ENCODE data around the gene DDAH1. TPM values are rescaled to one million over a fixed set of nuclear protein-coding genes. Genes with fewer than 3 reads are reported as not detected.

Gene DDAH1
- total and polyA plus RNA-seq, 4 donors, result 25.8 to 42.7 (median 31.7) TPM

GRCh38 chr1:85295654-85296053, 169.3 kb downstream of the DDAH1 start:
- TF ChIP-seq NR2F2 (IDR thresholded peaks at IDR 0.05), result no peak
- TF ChIP-seq ZBTB33 (IDR thresholded peaks at IDR 0.05), result no peak
- no peak for TF ChIP-seq TAF1 (conservative IDR thresholded peaks at IDR 0.05)
- TF ChIP-seq FOXA2 (IDR thresholded peaks at IDR 0.05), result no peak
- TF ChIP-seq FOXA1 (IDR thresholded peaks at IDR 0.05), result no peak
- no peak for TF ChIP-seq SP1 (IDR thresholded peaks at IDR 0.05)
- Histone ChIP-seq H3K9me3 (ENCODE audit: control insufficient read depth in 4 of 4, low read length in 3 of 4) (no peaks in the 10 kb centered on the region), H3K4me3 (ENCODE audit: low read depth in 1 of 3, low read length in 3 of 3) (no peak overlapping the region), H3K4me1 (ENCODE audit: control insufficient read depth in 4 of 4, insufficient read depth in 4 of 4, low read length in 3 of 4) (no peaks in the 10 kb centered on the region), H3K36me3 (ENCODE audit: control insufficient read depth in 4 of 4, insufficient read depth in 3 of 4, low read depth in 1 of 4, low read length in 3 of 4) (no peaks in the 10 kb centered on the region), H3K27me3 (ENCODE audit: control insufficient read depth in 4 of 4, insufficient read depth in 4 of 4, low read length in 3 of 4) (no peaks in the 10 kb centered on the region), H3K27ac (ENCODE audit: low read depth in 1 of 2, low read length in 2 of 2) (no peak overlapping the region), H3K9ac (ENCODE audit: low read depth in 1 of 2, low read length in 2 of 2) (no peak overlapping the region)
- 83% methylated on average over 4 of the region's 4 CpGs for WGBS
- no peak for DNase-seq (ENCODE audit: low spot score)

GRCh38 chr1:85295006-85295431, 169.9 kb downstream of the DDAH1 start:
- Histone ChIP-seq H3K36me3 (ENCODE audit: control insufficient read depth in 4 of 4, insufficient read depth in 3 of 4, low read depth in 1 of 4, low read length in 3 of 4) (no peaks in the 10 kb centered on the region), H3K27ac (ENCODE audit: low read depth in 1 of 2, low read length in 2 of 2) (no peak overlapping the region), H3K4me1 (ENCODE audit: control insufficient read depth in 4 of 4, insufficient read depth in 4 of 4, low read length in 3 of 4) (no peaks in the 10 kb centered on the region), H3K4me3 (ENCODE audit: low read depth in 1 of 3, low read length in 3 of 3) (no peak overlapping the region), H3K27me3 (ENCODE audit: control insufficient read depth in 4 of 4, insufficient read depth in 4 of 4, low read length in 3 of 4) (no peaks in the 10 kb centered on the region), H3K9me3 (ENCODE audit: control insufficient read depth in 4 of 4, low read length in 3 of 4) (no peaks in the 10 kb centered on the region), H3K9ac (ENCODE audit: low read depth in 1 of 2, low read length in 2 of 2) (no peak overlapping the region)
- DNase-seq (ENCODE audit: low spot score), result no peak
- WGBS, result 64% methylated on average over 3 of the region's 3 CpGs
- TF ChIP-seq NR2F2 (IDR thresholded peaks at IDR 0.05) (peak; percentile 56), YY1 (IDR thresholded peaks at IDR 0.05) (no peak)

GRCh38 chr1:85290826-85291225, 174.1 kb downstream of the DDAH1 start:
- WGBS, result over 99% methylated on average over 2 of the region's 2 CpGs
- TF ChIP-seq EGR1 (IDR thresholded peaks at IDR 0.05; ENCODE audit: low read depth in 2 of 2) (no peak), FOXA1 (IDR thresholded peaks at IDR 0.05) (no peak), RXRA (IDR thresholded peaks at IDR 0.05) (no peak), CTCF (IDR thresholded peaks at IDR 0.05; ENCODE audit: low read depth, low read length, missing input control) (no peak), TAF1 (conservative IDR thresholded peaks at IDR 0.05) (no peak), HNF4G (IDR thresholded peaks at IDR 0.05) (no peak), JUND (IDR thresholded peaks at IDR 0.05) (no peak)
- Histone ChIP-seq H3K4me1 (ENCODE audit: control insufficient read depth in 4 of 4, insufficient read depth in 4 of 4, low read length in 3 of 4) (no peaks in the 10 kb centered on the region), H3K27me3 (ENCODE audit: control insufficient read depth in 4 of 4, insufficient read depth in 4 of 4, low read length in 3 of 4) (no peaks in the 10 kb centered on the region), H3K36me3 (ENCODE audit: control insufficient read depth in 4 of 4, insufficient read depth in 3 of 4, low read depth in 1 of 4, low read length in 3 of 4) (no peaks in the 10 kb centered on the region), H3K9ac (ENCODE audit: low read depth in 1 of 2, low read length in 2 of 2) (no peak overlapping the region), H3K9me3 (ENCODE audit: control insufficient read depth in 4 of 4, low read length in 3 of 4) (no peaks in the 10 kb centered on the region), H3K4me3 (ENCODE audit: low read depth in 1 of 3, low read length in 3 of 3) (no peak overlapping the region), H3K27ac (ENCODE audit: low read depth in 1 of 2, low read length in 2 of 2) (no peak overlapping the region)
- no peak for DNase-seq (ENCODE audit: low spot score)
